GM18870 (cell line): ENCODE measurements around the gene LSM3.

ENCODE experiments used
- ATAC-seq: cut with Tn5 transposase; IDR thresholded peaks from one replicate; pipeline ENCODE4 v1.9.1; 2021; ENCODE audit warnings: moderate library complexity; ENCODE audit not compliant: unreplicated experiment

LSM3 gene

GRCh38 chr3:14188041-14188754 lies 9.6 kb downstream of the LSM3 start:
- no peak for ATAC-seq

- no peak for ATAC-seq
Observed at GRCh38 chr3:14194865-14195264, 16.2 kb downstream of the LSM3 start.

GRCh38 chr3:14199641-14200040 lies 21.0 kb downstream of the LSM3 start:
- ATAC-seq: no peak

- no peak for ATAC-seq
Observed at GRCh38 chr3:14200276-14200675, 21.7 kb downstream of the LSM3 start.

- ATAC-seq: no peak
Observed at GRCh38 chr3:14200841-14201240, 22.2 kb downstream of the LSM3 start.

- ATAC-seq: no peak
Observed at GRCh38 chr3:14201940-14202684, 23.5 kb downstream of the LSM3 start.

GRCh38 chr3:14202874-14203520 lies 24.4 kb downstream of the LSM3 start:
- no peak for ATAC-seq

- no peak for ATAC-seq
Observed at GRCh38 chr3:14203521-14204079, 25.0 kb downstream of the LSM3 start.

GRCh38 chr3:14204515-14205284 lies 26.1 kb downstream of the LSM3 start:
- no peak for ATAC-seq

GRCh38 chr3:14206548-14207177 lies 28.0 kb downstream of the LSM3 start:
- ATAC-seq: no peak

- no peak for ATAC-seq
Observed at GRCh38 chr3:14208168-14208567, 29.6 kb downstream of the LSM3 start.

- no peak for ATAC-seq
Observed at GRCh38 chr3:14208977-14209394, 30.4 kb downstream of the LSM3 start.

GRCh38 chr3:14209581-14210289 lies 31.1 kb downstream of the LSM3 start:
- no peak for ATAC-seq

- no peak for ATAC-seq
Observed at GRCh38 chr3:14210290-14210688, 31.7 kb downstream of the LSM3 start.

GRCh38 chr3:14210843-14211594 lies 32.4 kb downstream of the LSM3 start:
- ATAC-seq: no peak

GRCh38 chr3:14211621-14212020 lies 33.0 kb downstream of the LSM3 start:
- no peak for ATAC-seq

- ATAC-seq: no peak
Observed at GRCh38 chr3:14212032-14212431, 33.4 kb downstream of the LSM3 start.

- no peak for ATAC-seq
Observed at GRCh38 chr3:14213066-14213774, 34.6 kb downstream of the LSM3 start.
